NCI-H128 (cell line): Measurements from ENCODE around the gene PHACTR3.
"Not testable (repeated sequence)": the region's sequence is repeated elsewhere in the genome, so short reads cannot be mapped to it uniquely, and the experiment has no call there.

Experiments
- DNase-seq: peaks from one replicate; lab custom pipeline; 2025; ENCODE audit not compliant: unreplicated experiment; lab: John Stamatoyannopoulos, UW

Gene PHACTR3

DNA sequence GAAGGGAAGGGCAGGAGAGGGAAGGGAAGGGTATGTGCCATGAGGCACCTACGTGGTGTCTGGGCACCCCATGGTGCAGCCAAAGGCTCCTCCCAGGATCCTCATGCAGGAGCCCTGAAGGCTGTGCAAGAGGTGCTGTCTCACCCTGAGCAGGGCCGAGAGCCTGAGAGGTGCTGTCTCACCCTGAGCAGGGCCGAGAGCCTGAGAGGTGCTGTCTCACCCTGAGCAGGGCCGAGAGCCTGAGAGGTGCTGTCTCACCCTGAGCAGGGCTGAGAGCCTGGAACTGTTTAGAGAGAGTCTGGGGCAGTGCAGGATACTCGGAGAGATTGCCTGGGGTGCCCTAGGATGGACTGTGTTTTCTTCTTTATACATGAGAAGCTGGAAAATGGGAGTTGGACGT is 14.2 kb downstream of the PHACTR3 start:
- not testable (repeated sequence) for DNase-seq

DNA sequence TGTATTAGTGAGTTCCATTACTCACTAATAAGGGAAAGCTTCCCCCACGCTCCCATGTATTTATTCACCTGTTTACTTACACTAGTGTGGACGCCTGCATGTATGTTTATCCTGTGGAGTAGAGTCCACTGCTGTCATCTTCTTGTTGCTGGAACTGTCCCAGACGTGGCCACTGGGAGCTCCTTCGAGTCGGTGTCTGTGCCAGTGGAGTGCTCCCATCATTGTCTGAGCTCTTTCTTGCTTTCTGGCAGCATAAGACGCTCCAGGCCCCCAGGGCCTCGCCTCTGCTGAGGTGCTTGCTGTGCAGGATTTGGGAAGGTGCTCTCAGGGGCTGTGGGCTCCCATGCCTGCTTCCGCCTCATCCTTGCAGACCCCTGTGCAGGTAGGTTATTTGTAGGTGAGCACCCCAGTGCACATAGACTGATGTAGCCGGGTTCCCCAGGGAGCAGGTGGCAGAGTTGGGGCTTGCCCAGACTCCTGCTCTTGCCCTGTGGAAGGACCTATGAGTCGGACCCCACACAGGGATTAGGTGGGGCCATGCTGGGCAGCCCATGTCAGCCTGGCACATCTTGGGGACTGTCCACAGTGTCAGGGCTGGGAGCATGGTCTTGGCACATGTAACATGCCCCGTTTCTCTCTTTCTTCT is 16.6 kb downstream of the PHACTR3 start:
- DNase-seq = no peak

DNA sequence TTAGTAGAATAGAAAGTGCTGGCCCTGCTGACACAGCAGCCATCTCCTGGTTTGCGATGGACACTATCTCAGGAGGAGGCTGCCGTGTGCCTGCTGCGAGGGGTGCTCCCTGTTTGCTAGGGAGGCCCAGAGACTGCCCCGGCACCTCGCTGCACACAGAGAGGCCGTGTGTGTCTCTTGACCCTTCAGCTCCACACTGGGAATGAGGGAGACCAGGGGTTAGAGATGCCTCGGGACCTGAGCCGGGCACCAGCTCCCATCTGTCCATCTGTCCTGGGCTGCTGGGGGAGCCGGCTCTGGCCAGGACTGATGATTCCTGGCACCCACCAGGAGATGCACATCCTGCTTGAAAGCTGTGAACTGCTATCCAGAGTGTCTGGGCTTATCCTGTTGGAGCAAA is 18.2 kb downstream of the PHACTR3 start:
- no peak for DNase-seq

DNA sequence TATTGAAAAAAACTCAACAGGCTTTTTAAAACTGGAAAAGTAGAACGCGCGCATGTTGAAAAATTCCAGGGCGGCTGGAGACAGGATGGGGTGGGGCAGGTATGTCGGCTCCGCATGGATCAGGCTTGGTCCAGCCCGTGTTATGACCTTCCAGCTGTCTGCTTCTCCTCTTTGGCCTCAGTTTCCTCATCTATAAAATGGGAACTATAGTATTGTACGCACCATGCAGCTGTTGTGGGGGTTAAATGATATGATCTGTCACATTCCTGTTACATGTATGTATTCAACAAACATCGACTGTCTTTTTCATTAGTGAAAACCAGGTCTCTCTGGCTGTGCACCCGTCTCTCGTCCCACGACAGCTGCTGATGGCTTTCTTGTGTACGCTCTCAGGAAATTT is 18.8 kb downstream of the PHACTR3 start:
- no peak for DNase-seq

DNA sequence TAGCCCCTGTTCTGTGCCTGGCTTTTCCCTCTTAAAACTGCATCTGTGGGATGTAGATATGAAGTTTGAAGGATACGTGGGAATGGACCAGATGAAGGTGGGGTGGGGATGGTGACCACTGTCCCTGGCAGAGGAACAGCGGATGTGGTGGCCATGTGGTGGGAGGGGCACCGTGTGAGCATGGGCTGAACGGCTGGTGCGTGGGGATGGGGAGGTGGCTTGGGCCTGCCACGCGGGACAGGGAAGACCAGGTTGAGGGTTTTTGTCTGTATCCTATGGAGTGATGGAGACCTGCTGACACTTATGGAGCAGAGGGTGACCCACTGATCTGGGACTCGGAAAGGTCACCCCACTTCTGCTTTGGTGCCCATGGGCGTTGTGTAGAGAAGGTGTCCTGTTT is 19.2 kb downstream of the PHACTR3 start:
- no peak for DNase-seq

DNA sequence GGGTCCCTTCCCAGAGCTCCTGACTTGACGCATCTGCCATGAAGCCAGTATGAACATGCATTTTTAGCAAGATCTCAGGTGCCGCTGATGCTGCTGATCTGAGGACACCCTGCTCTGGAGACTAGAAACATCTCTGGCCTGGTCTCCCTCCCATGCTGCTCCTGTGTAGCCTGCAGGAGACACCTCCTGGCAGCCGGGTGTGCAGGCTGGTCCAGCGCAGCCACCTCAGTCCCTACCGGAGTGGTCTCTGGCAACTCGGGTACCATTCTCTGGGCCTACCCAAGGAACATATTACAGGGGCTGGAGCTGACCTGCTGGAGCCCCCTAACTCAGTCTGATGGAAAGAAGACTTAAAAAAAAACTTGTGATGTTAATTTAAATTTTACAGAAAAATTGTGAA is 20.1 kb downstream of the PHACTR3 start:
- no peak for DNase-seq

DNA sequence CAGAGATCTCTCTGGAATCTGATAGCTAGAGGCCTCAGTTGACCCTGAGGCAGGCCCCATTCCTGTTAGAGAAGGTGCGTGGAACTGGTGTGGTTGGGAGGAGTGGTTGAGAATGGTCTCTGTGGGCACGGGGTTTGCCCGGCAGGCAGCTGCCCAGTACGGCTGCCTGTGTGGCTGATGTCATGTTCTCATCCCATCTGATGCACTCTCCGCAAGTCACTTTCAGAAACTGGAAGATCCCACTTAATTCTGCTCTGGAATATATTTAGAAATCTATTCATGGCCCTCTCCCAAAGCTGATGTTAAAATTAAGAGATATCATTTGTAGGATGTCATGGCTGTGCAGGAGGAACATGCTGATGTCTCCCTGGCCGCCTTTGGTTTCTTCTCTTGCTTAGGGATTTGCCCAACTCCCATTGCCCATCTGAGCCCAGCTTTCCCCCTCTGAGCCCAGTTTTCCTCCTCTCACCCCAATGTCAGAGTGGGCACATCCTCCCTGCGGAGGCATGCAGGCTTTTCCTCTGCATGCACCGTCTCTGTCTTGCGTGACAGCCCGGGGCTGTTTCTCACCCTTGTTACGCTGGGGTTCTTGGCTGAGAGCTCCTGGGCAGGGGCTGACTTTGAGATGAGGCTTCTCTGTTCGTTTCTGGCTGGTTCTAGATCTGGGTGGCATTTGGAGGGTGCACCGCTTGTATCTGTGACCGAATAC is 21.0 kb downstream of the PHACTR3 start:
- DNase-seq = no peak

DNA sequence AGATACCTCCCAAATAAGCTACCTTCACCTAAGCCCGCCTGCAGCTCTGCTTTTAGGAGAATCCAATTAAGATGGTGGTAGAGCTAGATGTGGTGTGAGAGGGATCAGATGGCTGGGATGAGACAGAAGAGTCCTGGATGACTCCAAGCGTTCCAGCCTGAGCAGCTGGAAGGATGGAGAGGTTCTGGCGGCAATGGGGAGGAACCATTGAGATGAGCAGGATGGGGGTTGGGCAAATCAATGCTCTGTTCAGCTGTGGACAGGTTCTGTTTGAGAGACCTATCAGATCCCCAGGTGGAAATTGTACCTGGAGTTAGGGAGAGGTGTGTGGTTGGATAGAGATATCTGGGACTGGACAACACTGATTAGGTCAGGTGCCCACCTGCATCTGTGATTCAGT is 23.0 kb downstream of the PHACTR3 start:
- DNase-seq = no peak

DNA sequence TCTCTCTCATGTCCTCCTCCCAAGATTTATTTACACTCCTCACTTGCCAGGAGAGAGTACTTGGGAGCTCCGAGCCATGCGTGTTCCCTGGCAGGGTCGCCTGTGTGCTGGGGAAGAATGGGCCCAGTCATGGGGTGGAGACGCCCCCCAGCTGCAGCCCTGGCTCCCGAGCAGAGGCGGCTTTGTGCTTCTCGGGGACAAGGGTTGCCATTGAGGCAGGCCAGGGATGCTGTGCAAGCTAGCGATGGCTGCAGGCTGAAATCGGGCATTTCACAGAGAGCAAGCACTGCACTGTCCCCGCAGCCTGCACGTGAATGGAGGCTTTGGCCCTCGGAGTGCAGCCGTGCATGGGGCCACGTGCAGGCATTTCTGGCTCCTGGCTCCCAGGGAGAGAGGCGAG is 23.8 kb downstream of the PHACTR3 start:
- no peak for DNase-seq

DNA sequence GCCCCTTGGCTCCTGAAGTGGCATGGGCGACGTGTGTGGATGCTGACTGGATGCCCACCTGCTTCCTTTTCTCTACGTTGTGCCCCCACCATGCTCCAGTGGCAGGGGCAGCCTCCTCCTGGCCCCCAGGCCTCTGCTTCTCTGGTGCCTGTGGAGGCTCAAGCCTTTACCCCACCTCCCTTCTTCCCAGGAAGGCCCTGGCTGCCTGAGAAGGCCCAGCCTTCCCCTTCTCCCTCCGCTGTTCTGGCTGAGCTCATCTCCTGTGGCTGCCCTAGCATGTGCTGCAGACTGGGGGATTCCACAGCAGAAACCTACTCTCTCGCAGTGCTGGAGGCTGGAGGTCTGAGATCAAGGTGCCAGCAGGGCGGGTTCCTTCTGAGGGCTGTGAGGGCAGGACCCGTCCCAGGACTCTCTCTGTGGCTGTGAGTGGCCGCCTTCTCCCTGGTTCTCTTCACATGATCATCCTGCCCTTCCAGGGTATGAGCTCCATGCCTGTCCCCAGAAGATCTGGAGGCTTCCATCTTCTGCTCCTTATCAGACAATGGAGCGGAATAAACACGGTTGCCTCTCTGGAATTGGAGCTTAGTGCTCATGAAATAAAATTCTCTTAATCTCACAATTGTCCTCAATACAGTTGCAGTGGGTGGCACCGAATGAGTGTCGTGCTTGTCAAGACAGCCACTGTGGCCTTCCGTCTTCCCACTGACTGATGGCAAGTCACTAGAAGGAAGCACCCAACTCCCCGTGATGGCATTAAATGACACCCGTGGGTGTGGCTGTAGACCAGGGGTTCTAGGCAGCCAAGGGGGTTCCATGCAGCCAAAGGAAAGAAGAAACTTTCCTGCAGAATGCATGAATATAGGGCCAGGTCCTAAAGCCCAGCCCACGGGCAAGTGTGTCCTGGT is 25.1 kb downstream of the PHACTR3 start:
- no peak for DNase-seq

DNA sequence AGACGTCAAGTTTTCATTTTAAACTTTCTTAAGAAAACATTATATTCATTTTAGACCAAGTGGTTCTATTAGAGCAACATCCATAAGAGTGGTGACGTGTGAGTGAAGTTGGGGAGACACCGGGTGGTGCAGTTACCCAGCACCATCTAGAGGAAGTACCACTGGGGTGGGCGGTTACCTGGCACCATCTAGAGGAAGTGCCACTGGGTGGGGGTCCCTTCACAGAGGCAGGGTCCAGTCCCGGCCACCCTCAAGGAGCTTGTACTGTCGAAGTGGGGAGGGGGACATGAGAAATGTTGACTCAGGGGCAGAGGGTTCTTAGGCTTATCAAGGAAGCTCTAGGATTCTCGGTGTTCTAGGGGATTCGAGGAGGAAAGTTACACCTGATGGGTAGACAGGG is 26.2 kb downstream of the PHACTR3 start:
- no peak for DNase-seq

DNA sequence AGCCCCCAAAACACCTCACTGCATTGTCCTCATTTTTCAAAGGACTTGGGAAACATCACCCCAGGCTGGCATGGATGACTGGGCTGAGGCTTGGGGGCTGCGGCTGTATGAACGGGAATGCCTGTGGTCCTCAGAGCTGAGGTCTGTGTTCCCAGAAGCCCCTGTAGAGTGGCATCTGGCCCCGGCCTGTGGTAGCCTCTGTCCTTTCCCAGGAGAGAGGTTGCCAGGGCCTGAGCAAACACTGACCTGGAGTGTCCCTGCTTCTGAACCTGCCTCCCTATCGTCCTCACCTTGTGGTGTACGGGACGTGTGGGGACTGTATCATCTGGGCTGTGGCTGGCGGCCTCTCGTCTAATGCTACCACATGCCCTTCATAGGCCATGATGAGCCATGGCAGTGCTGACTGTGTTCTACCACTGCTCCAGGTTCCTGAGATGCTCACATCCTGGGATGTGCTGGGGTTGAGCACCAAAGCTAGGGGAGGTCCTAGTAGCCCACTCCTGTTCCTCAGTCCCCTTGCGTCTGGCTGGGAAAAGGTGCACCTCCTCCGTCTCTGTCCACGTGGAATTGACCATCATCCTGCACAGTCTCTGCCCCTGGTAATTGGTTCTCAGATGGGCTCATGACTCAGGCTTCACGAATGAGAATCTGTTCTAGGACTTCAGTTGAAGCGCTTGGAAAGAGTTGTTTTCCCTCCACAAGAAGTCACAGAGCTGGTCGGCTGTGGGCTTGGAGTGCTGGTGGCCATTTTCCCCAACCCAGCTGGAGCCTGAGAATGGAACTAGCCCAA is 27.6 kb downstream of the PHACTR3 start:
- no peak for DNase-seq

DNA sequence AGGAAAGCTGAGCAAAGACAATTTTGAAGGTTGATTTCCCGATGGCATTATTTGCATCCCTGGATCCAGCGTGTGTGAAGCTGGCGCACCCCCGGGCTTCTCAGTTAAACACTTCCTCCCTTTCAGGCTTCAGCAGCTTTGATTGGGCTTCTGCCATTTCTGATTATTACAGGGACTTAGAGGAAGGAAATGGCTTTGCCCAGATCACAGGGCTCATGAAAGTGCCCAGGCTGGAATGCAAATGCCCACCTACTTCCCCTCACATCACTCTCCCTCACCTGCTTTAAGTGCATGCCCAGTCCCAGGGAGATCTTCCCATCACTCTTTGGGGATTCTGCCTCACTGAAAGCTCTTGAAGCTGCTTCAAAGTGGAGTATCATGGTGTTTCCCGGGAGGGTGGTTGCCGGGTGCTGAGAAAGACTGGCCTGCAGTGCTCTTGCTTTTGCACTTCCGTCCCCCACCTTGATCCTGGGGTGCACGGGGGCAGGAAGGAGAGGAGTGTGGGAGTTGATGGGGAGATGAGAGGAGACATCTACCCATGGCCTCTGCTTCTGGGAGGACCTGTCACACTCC is 28.3 kb downstream of the PHACTR3 start:
- no peak for DNase-seq

DNA sequence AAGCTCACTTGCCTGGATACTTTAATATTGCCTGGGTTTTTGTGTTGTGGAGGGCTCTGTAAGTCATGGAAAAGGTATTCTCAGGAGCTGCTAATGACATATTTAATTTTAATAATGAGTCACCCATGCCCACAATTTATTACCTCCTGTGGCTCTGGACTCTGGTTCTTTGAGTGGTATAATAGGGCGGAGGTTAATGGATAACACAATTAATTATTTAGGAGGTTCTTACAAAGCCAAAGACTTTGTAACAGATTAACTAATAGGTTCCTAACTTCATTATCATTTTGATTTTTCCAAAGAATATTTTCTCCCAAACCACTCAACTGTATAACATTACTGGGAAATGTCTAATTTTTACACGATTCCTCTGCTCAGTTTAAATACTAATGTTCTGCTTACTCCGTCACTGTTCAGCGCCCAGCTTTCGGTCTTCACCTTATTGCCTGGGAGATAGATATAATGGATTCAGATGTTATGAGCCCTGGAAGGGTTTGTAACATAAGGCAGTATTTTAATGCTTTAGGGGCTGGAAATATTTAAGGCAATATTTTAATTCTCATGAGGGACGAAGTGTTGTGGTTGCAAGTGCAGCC is 29.4 kb downstream of the PHACTR3 start:
- DNase-seq = no peak

DNA sequence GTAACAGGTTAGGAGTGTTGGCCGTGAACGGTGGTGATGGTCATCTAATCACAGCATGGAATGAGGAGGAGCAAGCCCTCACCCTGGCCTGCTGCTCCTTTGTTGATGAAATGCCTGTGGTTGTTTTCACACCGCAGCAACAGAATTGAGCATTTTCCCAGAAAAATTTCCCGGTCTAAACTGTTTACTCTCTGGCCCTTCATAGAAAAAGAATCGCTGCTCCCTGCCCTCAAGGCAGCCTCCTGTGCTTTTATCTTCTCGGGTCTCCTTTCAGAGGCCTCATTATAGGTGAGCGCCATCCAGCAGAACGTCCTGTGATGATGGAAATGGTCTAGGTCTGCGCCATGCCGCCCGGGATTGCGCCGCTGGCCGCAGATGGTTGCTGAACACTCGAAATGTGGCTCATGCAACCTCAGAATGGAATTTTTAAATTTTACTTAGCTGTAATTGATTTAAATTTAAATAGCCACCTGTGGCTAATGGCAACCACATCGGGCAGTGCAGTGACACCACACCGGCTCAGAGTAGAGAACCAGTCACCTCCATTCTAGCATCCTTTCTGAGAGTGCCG is 30.2 kb downstream of the PHACTR3 start:
- DNase-seq = no peak

DNA sequence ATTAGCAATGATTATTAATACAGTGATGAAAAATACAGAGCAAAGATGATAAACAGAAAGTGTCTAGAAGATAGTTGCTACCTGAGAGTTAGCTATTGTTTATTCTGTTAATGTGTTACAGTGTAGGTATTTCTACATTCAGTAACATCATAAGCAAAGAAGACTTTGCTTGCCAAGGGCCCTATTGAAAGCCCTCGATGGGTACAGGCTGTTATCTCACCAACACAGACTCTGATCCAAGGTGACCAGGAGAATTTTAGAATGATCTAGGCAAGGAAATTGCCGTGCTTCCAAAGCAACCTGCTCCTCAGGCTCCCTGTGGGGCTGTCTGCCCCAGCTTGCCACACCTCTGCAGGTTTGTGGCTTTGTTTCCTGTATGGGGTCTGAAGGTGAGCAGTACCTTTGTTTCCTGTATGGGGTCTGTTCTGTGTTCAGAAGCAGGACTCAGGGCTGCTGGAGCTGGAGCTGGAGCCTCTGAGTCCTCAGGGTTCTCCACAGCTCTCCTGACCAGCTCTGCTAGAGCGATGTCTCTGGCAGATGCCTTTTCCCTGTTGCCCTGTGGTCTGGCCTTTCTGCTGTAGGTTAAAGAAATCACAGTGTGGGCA is 32.5 kb downstream of the PHACTR3 start:
- no peak for DNase-seq

DNA sequence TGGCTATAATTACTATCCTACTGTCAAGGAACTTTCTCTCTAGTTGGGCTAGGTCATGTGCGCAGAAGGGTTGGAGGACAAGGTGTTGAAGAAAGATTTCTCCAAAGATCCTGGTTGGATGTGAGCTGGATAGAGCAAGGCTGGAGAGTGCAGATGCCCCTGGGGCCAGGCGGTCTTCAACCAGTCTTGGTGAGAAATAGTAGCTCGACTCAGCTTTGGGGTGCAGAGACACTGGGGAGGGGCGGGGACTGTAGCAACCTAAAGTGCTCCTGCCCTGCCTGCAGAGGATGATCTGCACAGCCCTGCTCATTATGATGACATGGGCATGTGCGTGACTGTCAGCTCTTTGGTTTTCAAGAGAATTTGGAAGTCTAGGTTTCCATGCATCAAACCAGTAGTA is 35.9 kb downstream of the PHACTR3 start:
- no peak for DNase-seq

DNA sequence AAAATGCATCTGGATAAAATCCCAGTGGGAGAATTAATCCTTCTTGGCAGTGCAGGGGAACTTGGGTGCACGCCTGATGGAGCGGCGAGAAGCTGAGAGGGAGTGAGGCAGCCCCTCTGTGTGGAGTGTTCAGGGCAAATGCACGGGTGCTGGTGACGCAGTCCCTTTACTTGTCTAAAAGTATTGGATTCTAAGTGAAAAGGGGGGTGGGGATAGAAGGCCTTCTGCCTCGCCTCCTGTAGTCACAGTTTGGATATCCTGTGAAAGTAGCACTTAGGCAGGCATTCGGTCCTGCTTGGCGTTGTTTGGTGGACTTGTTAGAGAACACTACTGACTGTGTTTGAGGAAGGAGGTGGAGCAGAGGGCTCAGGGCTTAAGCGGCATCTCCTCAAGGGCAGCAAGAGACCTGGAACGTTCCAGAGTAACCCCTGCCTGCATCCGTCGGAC is 39.3 kb downstream of the PHACTR3 start:
- no peak for DNase-seq

DNA sequence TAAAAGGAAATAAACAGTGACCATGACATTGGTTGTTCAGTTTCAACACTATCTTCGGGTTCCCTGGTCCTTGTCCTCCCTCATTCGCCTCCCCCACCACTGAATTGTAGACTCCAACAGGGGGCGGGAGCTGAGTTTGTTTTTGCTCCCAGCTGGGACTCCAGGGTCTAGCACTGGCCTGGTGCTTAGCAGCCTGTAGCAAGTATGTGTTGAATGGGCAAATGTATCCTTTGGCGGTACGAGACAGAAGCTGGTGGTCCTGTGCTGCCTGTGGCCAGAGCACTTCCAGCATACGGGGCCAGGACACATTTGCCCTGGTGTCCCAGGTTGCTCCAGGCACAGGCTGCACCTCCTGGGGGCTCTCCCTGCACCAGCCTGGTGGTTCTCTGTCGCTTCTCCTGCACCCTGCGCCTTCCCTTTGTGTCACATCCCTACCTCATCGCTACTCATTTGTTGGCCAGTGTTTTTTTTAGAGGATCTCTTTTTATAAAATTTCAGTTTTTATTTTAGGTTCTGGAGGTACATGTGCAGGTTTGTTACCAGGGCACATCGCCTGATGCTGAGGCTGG is 40.1 kb downstream of the PHACTR3 start:
- no peak for DNase-seq
